GM23338 (cell line): Measurements from ENCODE around the gene NEDD1. TPM values are rescaled to one million over a fixed set of nuclear protein-coding genes. Genes with fewer than 3 reads are reported as not detected.

Experiments used
- ATAC-seq: fragments of 200-7000 bp; cut with Tn5 transposase; 3 replicates; pipeline ENCODE4 v1.9.1; 2020
- DNase-seq: peaks from one replicate; pipeline ENCODE4 v3.0.0-alpha.2; 2015; ENCODE audit warnings: low spot score
- H2AFZ ChIP-seq: fragments of 200-600 bp; sonication (generic); 2 replicates; pipeline ENCODE4 v1.8.0; 2016; ENCODE audit warnings: antibody characterized with exemption, mild to moderate bottlenecking, moderate library complexity
- H3F3A ChIP-seq: fragments of 200-600 bp; sonication (generic); replicated peaks from 2 replicates; pipeline ENCODE4 v1.8.0; 2017; ENCODE audit warnings: antibody characterized with exemption, mixed run types, low read depth
- H3K27ac ChIP-seq: fragments of 200-600 bp; sonication (generic); 2 replicates; pipeline ENCODE4 v1.6.1; 2016; ENCODE audit warnings: low read depth
- H3K27me3 ChIP-seq: fragments of 200-600 bp; sonication (generic); 2 replicates; pipeline ENCODE4 v1.8.0; 2016; ENCODE audit warnings: mild to moderate bottlenecking, mixed run types, moderate library complexity; ENCODE audit not compliant: insufficient read depth
- H3K36me3 ChIP-seq: fragments of 200-600 bp; sonication (generic); 2 replicates; pipeline ENCODE4 v1.8.0; 2016; ENCODE audit warnings: mild to moderate bottlenecking; ENCODE audit not compliant: insufficient read depth
- H3K4me1 ChIP-seq: fragments of 200-600 bp; sonication (generic); 2 replicates; pipeline ENCODE4 v1.8.0; 2016; ENCODE audit warnings: mild to moderate bottlenecking, moderate library complexity; ENCODE audit not compliant: insufficient read depth
- H3K4me2 ChIP-seq: fragments of 200-600 bp; sonication (generic); 2 replicates; pipeline ENCODE4 v1.7.1; 2017; ENCODE audit warnings: mixed run types
- H3K4me3 ChIP-seq: fragments of 200-600 bp; sonication (generic); 2 replicates; pipeline ENCODE4 v1.6.1; 2016; ENCODE audit warnings: mixed run types
- H3K79me2 ChIP-seq: fragments of 200-600 bp; sonication (generic); replicated peaks from 2 replicates; pipeline ENCODE4 v1.8.0; 2017; ENCODE audit warnings: mild to moderate bottlenecking; ENCODE audit not compliant: insufficient read depth
- H3K9me2 ChIP-seq: fragments of 200-600 bp; sonication (generic); 2 replicates; pipeline ENCODE4 v1.8.0; 2017; ENCODE audit not compliant: insufficient read depth
- H4K20me1 ChIP-seq: fragments of 200-600 bp; sonication (generic); replicated peaks from 2 replicates; pipeline ENCODE4 v1.8.0; 2017; ENCODE audit warnings: mild to moderate bottlenecking; ENCODE audit not compliant: insufficient read depth
- H3K27ac Mint-ChIP-seq: 2 replicates; pipeline ENCODE4 v1.8.0; 2020; ENCODE audit warnings: inconsistent platforms, mild to moderate bottlenecking, moderate library complexity, mixed read lengths
- H3K27me3 Mint-ChIP-seq: 3 replicates; pipeline ENCODE4 v1.8.0; 2022; ENCODE audit warnings: low read depth, mild to moderate bottlenecking, moderate library complexity, mixed read lengths, inconsistent platforms; ENCODE audit not compliant: insufficient read depth, poor library complexity
- H3K36me3 Mint-ChIP-seq: 3 replicates; pipeline ENCODE4 v1.8.0; 2021; ENCODE audit warnings: low read depth, mild to moderate bottlenecking, inconsistent platforms, moderate library complexity, mixed read lengths
- H3K4me1 Mint-ChIP-seq: 3 replicates; pipeline ENCODE4 v1.8.0; 2020; ENCODE audit warnings: mild to moderate bottlenecking, inconsistent platforms, mixed read lengths
- H3K4me3 Mint-ChIP-seq: 3 replicates; pipeline ENCODE4 v1.8.0; 2021; ENCODE audit warnings: moderate library complexity, mild to moderate bottlenecking, inconsistent platforms, mixed read lengths
- H3K9me3 Mint-ChIP-seq: 3 replicates; pipeline ENCODE4 v1.8.0; 2020; ENCODE audit warnings: moderate library complexity, mild to moderate bottlenecking, inconsistent platforms, mixed read lengths
- CTCF ChIP-seq, 2 experiments: fragments of 200-600 bp in 1 of 2; sonication (generic) in 1 of 2; conservative IDR thresholded peaks; 2 replicates each; pipeline versions ENCODE4 v1.5.1 to v1.6.1; 2016 to 2017; ENCODE audit warnings: antibody characterized with exemption in 2 of 2, low read depth in 2 of 2, mild to moderate bottlenecking in 2 of 2, moderate library complexity in 1 of 2
- ETS1 ChIP-seq: IDR thresholded peaks from 2 replicates; pipeline ENCODE4 v1.6.1; 2016; ENCODE audit warnings: antibody characterized with exemption
- EZH2 ChIP-seq: fragments of 200-600 bp; sonication (generic); IDR thresholded peaks from one replicate; pipeline ENCODE4 v1.8.0; 2017; ENCODE audit warnings: antibody characterized with exemption, mild to moderate bottlenecking, low read depth; ENCODE audit not compliant: unreplicated experiment
- EZH2phosphoT487 ChIP-seq: fragments of 200-600 bp; sonication (generic); IDR thresholded peaks from one replicate; pipeline ENCODE4 v1.8.1; 2018; ENCODE audit warnings: antibody characterized with exemption; ENCODE audit not compliant: unreplicated experiment
- JUNB ChIP-seq: IDR thresholded peaks from one replicate; pipeline ENCODE4 v1.6.1; 2016; ENCODE audit warnings: antibody characterized with exemption; ENCODE audit not compliant: unreplicated experiment
- NANOG ChIP-seq: IDR thresholded peaks from 2 replicates; pipeline ENCODE4 v1.6.1; 2016; ENCODE audit warnings: antibody characterized with exemption, borderline replicate concordance
- STAT1 ChIP-seq: IDR thresholded peaks from one replicate; pipeline ENCODE4 v1.6.1; 2016; ENCODE audit warnings: antibody characterized with exemption; ENCODE audit not compliant: unreplicated experiment
- ZNF114 ChIP-seq: fragments of 250-450 bp; sonication (Bioruptor Pico); IDR thresholded peaks from 2 replicates; pipeline ENCODE4 v1.5.0; 2020; ENCODE audit warnings: mild to moderate bottlenecking, moderate library complexity
- ZNF331 ChIP-seq: fragments of 250-450 bp; sonication (Bioruptor Pico); IDR thresholded peaks from 2 replicates; pipeline ENCODE4 v1.5.0; 2020; ENCODE audit warnings: low read depth, mild to moderate bottlenecking, moderate library complexity
- ZNF462 ChIP-seq: fragments of 250-450 bp; sonication (Bioruptor Pico); IDR thresholded peaks from 2 replicates; pipeline ENCODE4 v1.5.0; 2020; ENCODE audit warnings: mild to moderate bottlenecking, moderate library complexity
- polyA plus RNA-seq: library from polyadenylated mRNA; unstranded; fragments of >200 nt; fragmentation: Nextera tagmentation; extraction: Ambion mirVana; gene quantifications from 2 replicates; pipeline ENCODE4 v1.2.1, GENCODE V29; 2016
- total RNA-seq: library from RNA; depleted of rRNA; stranded (reverse); fragments of >200 nt; shearing (Covaris generic); gene quantifications from 2 replicates; pipeline ENCODE4 v1.2.3, GENCODE V29; 2014

NEDD1 gene
- total and polyA plus RNA-seq, 2 experiments from 2014 or later, result 16.0 to 35.8 TPM

- no peaks in the 10 kb centered on the region; the same call in 1 of the 3 replicates for H3K36me3 Mint-ChIP-seq
- H3K27me3 ChIP-seq, result no peaks in the 10 kb centered on the region
- H3K36me3 ChIP-seq, result no peaks in the 10 kb centered on the region
- peaks cover 29% of the 10 kb centered on the region for H3K4me1 Mint-ChIP-seq
- ATAC-seq (no peak), DNase-seq (peak; percentile 14)
- peak overlapping the region; percentile 94 for H2AFZ ChIP-seq
- peaks cover 2% of the 10 kb centered on the region; the same call in 1 of the 3 replicates for H3K9me3 Mint-ChIP-seq
- peak overlapping the region; percentile 80 for H3K4me2 ChIP-seq
- peak overlapping the region; percentile 94 for H3K4me3 Mint-ChIP-seq
- H3F3A ChIP-seq, result no peaks in the 10 kb centered on the region; the same call in 1 of the 2 replicates
- H3K9me2 ChIP-seq, result peaks cover 6% of the 10 kb centered on the region; the same call in 1 of the 2 replicates
- TF ChIP-seq ZNF331 (CRISPR knock-in tag), result no peak
- TF ChIP-seq EZH2phosphoT487, result no peak
- no peak for TF ChIP-seq ETS1
- no peak for TF ChIP-seq STAT1
- TF ChIP-seq CTCF (conservative IDR thresholded peaks at IDR 0.05; ENCODE audit: low read depth in 2 of 2), result no peak
- TF ChIP-seq ZNF114 (CRISPR knock-in tag), result no peak
- TF ChIP-seq JUNB, result no peak
- H4K20me1 ChIP-seq, result no peaks in the 10 kb centered on the region
- H3K27me3 Mint-ChIP-seq, result peaks cover 2% of the 10 kb centered on the region
- H3K27ac ChIP-seq, result no peak overlapping the region
- H3K79me2 ChIP-seq, result peaks cover 30% of the 10 kb centered on the region
- H3K27ac Mint-ChIP-seq, result no peak overlapping the region; the same call in 1 of the 2 replicates
- peaks cover 17% of the 10 kb centered on the region for H3K4me1 ChIP-seq
- peak overlapping the region; percentile 75 for H3K4me3 ChIP-seq
Observed at GRCh38 chr12:96906498-96906848, 584 bp upstream of the NEDD1 start.

GRCh38 chr12:96907671-96908422, 790 bp downstream of the NEDD1 start:
- Histone ChIP-seq H3K9me2 (no peaks in the 10 kb centered on the region), H3K4me3 (peak overlapping the region; percentile 75), H4K20me1 (no peaks in the 10 kb centered on the region), H3K36me3 (no peaks in the 10 kb centered on the region), H3K4me2 (peak overlapping the region; percentile 86), H3F3A (no peaks in the 10 kb centered on the region; the same call in 1 of the 2 replicates), H3K79me2 (peaks cover 43% of the 10 kb centered on the region), H3K27ac (peak overlapping the region; percentile 92), H3K27me3 (no peaks in the 10 kb centered on the region), H3K4me1 (peaks cover 17% of the 10 kb centered on the region), H2AFZ (peak overlapping the region; percentile 97)
- Mint-ChIP-seq H3K27me3 (peaks cover 2% of the 10 kb centered on the region), H3K9me3 (peaks cover 2% of the 10 kb centered on the region; the same call in 1 of the 3 replicates), H3K27ac (peak overlapping the region; percentile 89), H3K36me3 (no peaks in the 10 kb centered on the region; the same call in 1 of the 3 replicates), H3K4me1 (peaks cover 30% of the 10 kb centered on the region), H3K4me3 (peak overlapping the region; percentile 94)
- peak; percentile 56 for DNase-seq
- ATAC-seq, result peak; percentile 55
- TF ChIP-seq EZH2, result no peak
- TF ChIP-seq ZNF114 (CRISPR knock-in tag), result no peak
- no peak for TF ChIP-seq ZNF462
- TF ChIP-seq EZH2phosphoT487, result no peak
- TF ChIP-seq STAT1, result no peak
- TF ChIP-seq NANOG, result no peak
- no peak for TF ChIP-seq ETS1
